ENCODE measurements around the gene CD27. TPM values are rescaled to one million over a fixed set of nuclear protein-coding genes. Genes with fewer than 3 reads are reported as not detected.

CD27 gene
- total RNA-seq, 1 experiment from 2014 or later: not detected

GRCh38 chr12:6437586-6437985, 7.2 kb upstream of the CD27 start:
- H3K4me3 Mint-ChIP-seq (ENCODE audit: low read depth, unreplicated experiment): no peak overlapping the region
- no peak for DNase-seq
- H3K9me3 Mint-ChIP-seq (ENCODE audit: low read depth, unreplicated experiment): no peaks in the 10 kb centered on the region
- H3K4me1 Mint-ChIP-seq (ENCODE audit: low read depth, unreplicated experiment): no peaks in the 10 kb centered on the region
- no peak overlapping the region for H3K27ac Mint-ChIP-seq (ENCODE audit: unreplicated experiment)
- TF ChIP-seq CTCF (IDR thresholded peaks at IDR 0.05; ENCODE audit: unreplicated experiment): no peak
- CTCF ChIA-PET: no interaction called here
- intact Hi-C loops (cut with micrococcal nuclease; ENCODE audit: unreplicated experiment): no loop called here
- no peaks in the 10 kb centered on the region for H3K27me3 Mint-ChIP-seq (ENCODE audit: unreplicated experiment)
- BruUV-seq (replicated peaks): no TSS peak
- H3K36me3 Mint-ChIP-seq (ENCODE audit: insufficient read depth, unreplicated experiment): peaks cover 5% of the 10 kb centered on the region

- BruUV-seq (replicated peaks): no TSS peak
- intact Hi-C loops (cut with micrococcal nuclease; ENCODE audit: unreplicated experiment): no loop called here
- H3K4me3 Mint-ChIP-seq (ENCODE audit: low read depth, unreplicated experiment): no peak overlapping the region
- no peaks in the 10 kb centered on the region for H3K4me1 Mint-ChIP-seq (ENCODE audit: low read depth, unreplicated experiment)
- no peak for DNase-seq
- no peaks in the 10 kb centered on the region for H3K27me3 Mint-ChIP-seq (ENCODE audit: unreplicated experiment)
- TF ChIP-seq CTCF (IDR thresholded peaks at IDR 0.05; ENCODE audit: unreplicated experiment): no peak
- peaks cover 5% of the 10 kb centered on the region for H3K36me3 Mint-ChIP-seq (ENCODE audit: insufficient read depth, unreplicated experiment)
- H3K27ac Mint-ChIP-seq (ENCODE audit: unreplicated experiment): no peak overlapping the region
- CTCF ChIA-PET: no interaction called here
- no peaks in the 10 kb centered on the region for H3K9me3 Mint-ChIP-seq (ENCODE audit: low read depth, unreplicated experiment)
Observed at GRCh38 chr12:6438345-6438744, 6.4 kb upstream of the CD27 start.

- no TSS peak for BruUV-seq (replicated peaks)
- CTCF ChIA-PET: interaction anchor here (0.6 kb wide), 1 partner anchor 511 kb away, joined by 5 read pairs; no protein-coding TSS in a partner anchor
Observed at GRCh38 chr12:6440391-6440790, 4.4 kb upstream of the CD27 start.

GRCh38 chr12:6442836-6443235, 1.9 kb upstream of the CD27 start:
- no peaks in the 10 kb centered on the region for H3K27me3 Mint-ChIP-seq (ENCODE audit: unreplicated experiment)
- no peaks in the 10 kb centered on the region for H3K9me3 Mint-ChIP-seq (ENCODE audit: low read depth, unreplicated experiment)
- peaks cover 10% of the 10 kb centered on the region for H3K36me3 Mint-ChIP-seq (ENCODE audit: insufficient read depth, unreplicated experiment)
- intact Hi-C loops (cut with micrococcal nuclease; ENCODE audit: unreplicated experiment): no loop called here
- H3K4me1 Mint-ChIP-seq (ENCODE audit: low read depth, unreplicated experiment): no peaks in the 10 kb centered on the region
- no TSS peak for BruUV-seq (replicated peaks)
- TF ChIP-seq CTCF (IDR thresholded peaks at IDR 0.05; ENCODE audit: unreplicated experiment): no peak
- CTCF ChIA-PET: interaction anchor here (1.1 kb wide), 1 partner anchor 14 kb away, joined by 4 read pairs; no protein-coding TSS in a partner anchor
- H3K27ac Mint-ChIP-seq (ENCODE audit: unreplicated experiment): no peak overlapping the region
- DNase-seq: no peak
- no peak overlapping the region for H3K4me3 Mint-ChIP-seq (ENCODE audit: low read depth, unreplicated experiment)

More at GRCh38 chr12:6440391-6440790, 4.4 kb upstream of the CD27 start:
- DNase-seq: no peak
- no peak overlapping the region for H3K4me3 Mint-ChIP-seq (ENCODE audit: low read depth, unreplicated experiment)
- no peak overlapping the region for H3K27ac Mint-ChIP-seq (ENCODE audit: unreplicated experiment)
- peaks cover 5% of the 10 kb centered on the region for H3K36me3 Mint-ChIP-seq (ENCODE audit: insufficient read depth, unreplicated experiment)
- no peaks in the 10 kb centered on the region for H3K4me1 Mint-ChIP-seq (ENCODE audit: low read depth, unreplicated experiment)
- no peaks in the 10 kb centered on the region for H3K9me3 Mint-ChIP-seq (ENCODE audit: low read depth, unreplicated experiment)
- no peaks in the 10 kb centered on the region for H3K27me3 Mint-ChIP-seq (ENCODE audit: unreplicated experiment)
- intact Hi-C loops (cut with micrococcal nuclease; ENCODE audit: unreplicated experiment): no loop called here
- TF ChIP-seq CTCF (IDR thresholded peaks at IDR 0.05; ENCODE audit: unreplicated experiment): no peak
